Naive B cell (primary cell): ENCODE measurements around the gene TFCP2L1. TPM values are rescaled to one million over a fixed set of nuclear protein-coding genes. Genes with fewer than 3 reads are reported as not detected.

Source experiments
- polyA plus RNA-seq, 6 donors: library from polyadenylated mRNA; unstranded; fragments of 300-500 nt; fragmentation: Illumina TruSeq; gene quantifications; one replicate each; pipeline ENCODE4 v1.2.3, GENCODE V29; 2021; ENCODE audit warnings: low read depth in 6 of 6

The TFCP2L1 gene
- polyA plus RNA-seq, 6 donors from 2014 or later = not detected

Other genes with a start within 250 kb of the TFCP2L1 start
- not detected for gene RNU4ATAC, start 245.7 kb upstream of the TFCP2L1 start, polyA plus RNA-seq